Measurements from ENCODE around the gene LGR6.

GRCh38 chr1:202159534-202160371 lies 33.8 kb upstream of the LGR6 start:
- TF ChIP-seq CTCF (conservative IDR thresholded peaks at IDR 0.05; ENCODE audit: low read depth, low read length) (no peak), EZH2 (IDR thresholded peaks at IDR 0.05; ENCODE audit: low read length, unreplicated experiment) (no peak), EZH2phosphoT487 (IDR thresholded peaks at IDR 0.05; ENCODE audit: borderline replicate concordance, low read length) (no peak)

Measured in PC-3 (cell line).